Measurements from ENCODE around the gene FNIP1. TPM values are rescaled to one million over a fixed set of nuclear protein-coding genes. Genes with fewer than 3 reads are reported as not detected.

FNIP1 gene
- total and polyA plus RNA-seq, 2 experiments from 2014 or later = 8.2 to 27.9 TPM

- TF ChIP-seq NANOG (IDR thresholded peaks at IDR 0.05; ENCODE audit: borderline replicate concordance) (no peak), ETS1 (IDR thresholded peaks at IDR 0.05) (no peak), JUNB (IDR thresholded peaks at IDR 0.05; ENCODE audit: unreplicated experiment) (no peak), ZNF114 (CRISPR knock-in tag; IDR thresholded peaks at IDR 0.05) (no peak)
- TF ChIP-seq, protein P1, sequence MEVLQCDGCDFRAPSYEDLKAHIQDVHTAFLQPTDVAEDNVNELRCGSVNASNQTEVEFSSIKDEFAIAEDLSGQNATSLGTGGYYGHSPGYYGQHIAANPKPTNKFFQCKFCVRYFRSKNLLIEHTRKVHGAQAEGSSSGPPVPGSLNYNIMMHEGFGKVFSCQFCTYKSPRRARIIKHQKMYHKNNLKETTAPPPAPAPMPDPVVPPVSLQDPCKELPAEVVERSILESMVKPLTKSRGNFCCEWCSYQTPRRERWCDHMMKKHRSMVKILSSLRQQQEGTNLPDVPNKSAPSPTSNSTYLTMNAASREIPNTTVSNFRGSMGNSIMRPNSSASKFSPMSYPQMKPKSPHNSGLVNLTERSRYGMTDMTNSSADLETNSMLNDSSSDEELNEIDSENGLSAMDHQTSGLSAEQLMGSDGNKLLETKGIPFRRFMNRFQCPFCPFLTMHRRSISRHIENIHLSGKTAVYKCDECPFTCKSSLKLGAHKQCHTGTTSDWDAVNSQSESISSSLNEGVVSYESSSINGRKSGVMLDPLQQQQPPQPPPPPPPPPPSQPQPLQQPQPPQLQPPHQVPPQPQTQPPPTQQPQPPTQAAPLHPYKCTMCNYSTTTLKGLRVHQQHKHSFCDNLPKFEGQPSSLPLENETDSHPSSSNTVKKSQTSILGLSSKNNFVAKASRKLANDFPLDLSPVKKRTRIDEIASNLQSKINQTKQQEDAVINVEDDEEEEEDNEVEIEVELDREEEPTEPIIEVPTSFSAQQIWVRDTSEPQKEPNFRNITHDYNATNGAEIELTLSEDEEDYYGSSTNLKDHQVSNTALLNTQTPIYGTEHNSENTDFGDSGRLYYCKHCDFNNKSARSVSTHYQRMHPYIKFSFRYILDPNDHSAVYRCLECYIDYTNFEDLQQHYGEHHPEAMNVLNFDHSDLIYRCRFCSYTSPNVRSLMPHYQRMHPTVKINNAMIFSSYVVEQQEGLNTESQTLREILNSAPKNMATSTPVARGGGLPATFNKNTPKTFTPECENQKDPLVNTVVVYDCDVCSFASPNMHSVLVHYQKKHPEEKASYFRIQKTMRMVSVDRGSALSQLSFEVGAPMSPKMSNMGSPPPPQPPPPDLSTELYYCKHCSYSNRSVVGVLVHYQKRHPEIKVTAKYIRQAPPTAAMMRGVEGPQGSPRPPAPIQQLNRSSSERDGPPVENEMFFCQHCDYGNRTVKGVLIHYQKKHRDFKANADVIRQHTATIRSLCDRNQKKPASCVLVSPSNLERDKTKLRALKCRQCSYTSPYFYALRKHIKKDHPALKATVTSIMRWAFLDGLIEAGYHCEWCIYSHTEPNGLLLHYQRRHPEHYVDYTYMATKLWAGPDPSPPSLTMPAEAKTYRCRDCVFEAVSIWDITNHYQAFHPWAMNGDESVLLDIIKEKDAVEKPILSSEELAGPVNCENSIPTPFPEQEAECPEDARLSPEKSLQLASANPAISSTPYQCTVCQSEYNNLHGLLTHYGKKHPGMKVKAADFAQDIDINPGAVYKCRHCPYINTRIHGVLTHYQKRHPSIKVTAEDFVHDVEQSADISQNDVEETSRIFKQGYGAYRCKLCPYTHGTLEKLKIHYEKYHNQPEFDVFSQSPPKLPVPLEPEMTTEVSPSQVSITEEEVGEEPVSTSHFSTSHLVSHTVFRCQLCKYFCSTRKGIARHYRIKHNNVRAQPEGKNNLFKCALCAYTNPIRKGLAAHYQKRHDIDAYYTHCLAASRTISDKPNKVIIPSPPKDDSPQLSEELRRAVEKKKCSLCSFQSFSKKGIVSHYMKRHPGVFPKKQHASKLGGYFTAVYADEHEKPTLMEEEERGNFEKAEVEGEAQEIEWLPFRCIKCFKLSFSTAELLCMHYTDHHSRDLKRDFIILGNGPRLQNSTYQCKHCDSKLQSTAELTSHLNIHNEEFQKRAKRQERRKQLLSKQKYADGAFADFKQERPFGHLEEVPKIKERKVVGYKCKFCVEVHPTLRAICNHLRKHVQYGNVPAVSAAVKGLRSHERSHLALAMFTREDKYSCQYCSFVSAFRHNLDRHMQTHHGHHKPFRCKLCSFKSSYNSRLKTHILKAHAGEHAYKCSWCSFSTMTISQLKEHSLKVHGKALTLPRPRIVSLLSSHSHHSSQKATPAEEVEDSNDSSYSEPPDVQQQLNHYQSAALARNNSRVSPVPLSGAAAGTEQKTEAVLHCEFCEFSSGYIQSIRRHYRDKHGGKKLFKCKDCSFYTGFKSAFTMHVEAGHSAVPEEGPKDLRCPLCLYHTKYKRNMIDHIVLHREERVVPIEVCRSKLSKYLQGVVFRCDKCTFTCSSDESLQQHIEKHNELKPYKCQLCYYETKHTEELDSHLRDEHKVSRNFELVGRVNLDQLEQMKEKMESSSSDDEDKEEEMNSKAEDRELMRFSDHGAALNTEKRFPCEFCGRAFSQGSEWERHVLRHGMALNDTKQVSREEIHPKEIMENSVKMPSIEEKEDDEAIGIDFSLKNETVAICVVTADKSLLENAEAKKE (CRISPR knock-in tag; IDR thresholded peaks at IDR 0.05) = no peak
These were observed 27.5 kb downstream of the FNIP1 start (continued) for GRCh38 chr5:131769336-131769735.

- peaks cover 18% of the 10 kb centered on the region for H4K20me1 ChIP-seq (replicated peaks; ENCODE audit: insufficient read depth)
- no peaks in the 10 kb centered on the region for H3K4me1 Mint-ChIP-seq
- no peak overlapping the region for H3K27ac ChIP-seq (ENCODE audit: low read depth)
- ATAC-seq = no peak
- DNase-seq (ENCODE audit: low spot score) = no peak
- no peaks in the 10 kb centered on the region for H3K36me3 ChIP-seq (ENCODE audit: insufficient read depth)
- H3K4me3 ChIP-seq = no peak overlapping the region
- H3K9me2 ChIP-seq (ENCODE audit: insufficient read depth) = no peaks in the 10 kb centered on the region
- H3K4me3 Mint-ChIP-seq = no peak overlapping the region
- no peak overlapping the region for H3K27ac Mint-ChIP-seq
- no peak overlapping the region for H2AFZ ChIP-seq
- peaks cover 3% of the 10 kb centered on the region; the same call in 1 of the 3 replicates for H3K9me3 Mint-ChIP-seq
- no peak overlapping the region for H3K4me2 ChIP-seq
- peaks cover 88% of the 10 kb centered on the region for H3K79me2 ChIP-seq (replicated peaks; ENCODE audit: insufficient read depth)
- H3K36me3 Mint-ChIP-seq (ENCODE audit: low read depth) = peaks cover 18% of the 10 kb centered on the region; the same call in 2 of the 3 replicates
- no peaks in the 10 kb centered on the region for H3K27me3 ChIP-seq (ENCODE audit: insufficient read depth)
- H3F3A ChIP-seq (replicated peaks; ENCODE audit: low read depth) = no peaks in the 10 kb centered on the region
- no peaks in the 10 kb centered on the region for H3K4me1 ChIP-seq (ENCODE audit: insufficient read depth)
- H3K27me3 Mint-ChIP-seq (ENCODE audit: insufficient read depth, low read depth, poor library complexity) = no peaks in the 10 kb centered on the region
- no peak for TF ChIP-seq REST (IDR thresholded peaks at IDR 0.05; ENCODE audit: unreplicated experiment)
- no peak for TF ChIP-seq ETS1 (IDR thresholded peaks at IDR 0.05)
- no peak for TF ChIP-seq CREB1 (CRISPR knock-in tag; IDR thresholded peaks at IDR 0.05; ENCODE audit: low read depth)
These were observed 28.9 kb downstream of the FNIP1 start for GRCh38 chr5:131767891-131768290.

Measured in GM23338 (cell line).